ENCODE measurements around the gene GON4L. TPM values are rescaled to one million over a fixed set of nuclear protein-coding genes. Genes with fewer than 3 reads are reported as not detected.

GON4L gene
- polyA plus RNA-seq, 1 donor from 2014 or later = 37.7 TPM

- Mint-ChIP-seq H3K4me1 (peaks cover 0 to 7% (median 0%) of the 10 kb centered on the region in 3 donors), H3K36me3 (no peaks in the 10 kb centered on the region), H3K9me3 (no peaks in the 10 kb centered on the region), H3K4me3 (no peak overlapping the region), H3K27ac (no peak overlapping the region), H3K27me3 (no peaks in the 10 kb centered on the region)
Observed at GRCh38 chr1:155884982-155885381, 28.0 kb upstream of the GON4L start.

DNA sequence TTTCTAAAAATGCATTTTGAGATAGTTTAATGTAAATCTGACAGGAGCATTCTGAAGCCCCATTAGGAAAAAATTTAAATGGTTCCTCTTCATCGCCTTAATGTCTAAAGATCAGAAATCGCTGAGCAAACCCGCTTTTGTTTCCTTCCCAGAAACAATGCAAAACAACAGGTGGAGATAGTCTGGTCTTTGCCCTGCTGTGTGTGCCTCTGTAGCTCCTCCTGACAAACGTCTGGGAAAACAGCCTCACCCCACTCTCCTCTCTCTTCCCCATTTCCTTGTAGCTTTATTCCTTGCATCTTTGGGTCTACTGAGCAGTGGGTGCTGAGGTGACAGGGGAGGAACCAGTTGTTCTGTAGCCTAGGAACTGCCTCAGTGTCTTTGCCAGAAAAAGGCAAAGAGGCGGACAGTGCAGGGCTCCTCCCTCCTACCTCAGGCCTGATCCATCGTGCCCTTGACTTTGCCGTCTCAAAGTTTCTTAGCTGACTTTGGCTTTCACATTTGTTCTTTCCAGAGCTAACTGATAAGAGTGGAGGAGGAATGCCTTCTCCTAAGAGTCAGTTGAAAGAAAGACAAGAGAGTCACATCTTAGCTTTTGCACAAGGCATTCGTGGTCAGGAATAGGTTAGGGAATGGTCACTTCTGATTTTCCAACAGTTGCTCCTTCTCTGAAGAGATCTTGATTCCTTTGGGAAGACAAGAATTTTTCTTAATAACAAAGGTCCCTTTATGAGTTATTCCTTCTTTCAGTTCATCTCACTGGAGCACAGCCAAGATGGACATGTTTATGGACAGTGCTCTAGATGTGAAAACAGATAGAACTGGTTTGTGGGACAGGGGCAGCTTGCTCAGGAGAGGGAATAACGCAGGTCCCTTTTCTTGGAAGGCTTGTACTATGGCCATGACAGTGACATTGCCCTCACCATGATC, 27.3 kb upstream of the GON4L start:
- Mint-ChIP-seq H3K27me3 (no peaks in the 10 kb centered on the region), H3K4me1 (peaks cover 0 to 7% (median 0%) of the 10 kb centered on the region in 3 donors), H3K27ac (no peak overlapping the region), H3K9me3 (no peaks in the 10 kb centered on the region), H3K4me3 (no peak overlapping the region), H3K36me3 (no peaks in the 10 kb centered on the region)

- no peaks in the 10 kb centered on the region for H3K36me3 Mint-ChIP-seq
- no peaks in the 10 kb centered on the region for H3K27me3 Mint-ChIP-seq
- H3K27ac Mint-ChIP-seq = no peak overlapping the region
- no peak overlapping the region for H3K4me3 Mint-ChIP-seq
- H3K9me3 Mint-ChIP-seq = no peaks in the 10 kb centered on the region
- peaks cover 0 to 7% (median 0%) of the 10 kb centered on the region in 3 donors for H3K4me1 Mint-ChIP-seq
Observed at GRCh38 chr1:155882766-155883165, 25.8 kb upstream of the GON4L start.

- no peaks in the 10 kb centered on the region for H3K27me3 Mint-ChIP-seq
- H3K4me1 Mint-ChIP-seq = peaks cover 0 to 7% (median 0%) of the 10 kb centered on the region in 3 donors
- no peak overlapping the region for H3K4me3 Mint-ChIP-seq
- H3K9me3 Mint-ChIP-seq = no peaks in the 10 kb centered on the region
- H3K27ac Mint-ChIP-seq = no peak overlapping the region
- no peaks in the 10 kb centered on the region for H3K36me3 Mint-ChIP-seq
Observed at GRCh38 chr1:155882235-155882634, 25.2 kb upstream of the GON4L start.

GRCh38 chr1:155880950-155881349, 23.9 kb upstream of the GON4L start:
- H3K9me3 Mint-ChIP-seq = no peaks in the 10 kb centered on the region
- H3K27me3 Mint-ChIP-seq = no peaks in the 10 kb centered on the region
- H3K4me3 Mint-ChIP-seq = no peak overlapping the region
- H3K36me3 Mint-ChIP-seq = peaks cover 1% of the 10 kb centered on the region
- H3K4me1 Mint-ChIP-seq = peaks cover 0 to 7% (median 0%) of the 10 kb centered on the region in 3 donors
- no peak overlapping the region for H3K27ac Mint-ChIP-seq

GRCh38 chr1:155880251-155880650, 23.2 kb upstream of the GON4L start:
- no peaks in the 10 kb centered on the region for H3K27me3 Mint-ChIP-seq
- H3K4me1 Mint-ChIP-seq = peaks cover 0 to 7% (median 0%) of the 10 kb centered on the region in 3 donors
- H3K9me3 Mint-ChIP-seq = no peaks in the 10 kb centered on the region
- no peak overlapping the region for H3K27ac Mint-ChIP-seq
- peaks cover 1% of the 10 kb centered on the region for H3K36me3 Mint-ChIP-seq
- no peak overlapping the region for H3K4me3 Mint-ChIP-seq

DNA sequence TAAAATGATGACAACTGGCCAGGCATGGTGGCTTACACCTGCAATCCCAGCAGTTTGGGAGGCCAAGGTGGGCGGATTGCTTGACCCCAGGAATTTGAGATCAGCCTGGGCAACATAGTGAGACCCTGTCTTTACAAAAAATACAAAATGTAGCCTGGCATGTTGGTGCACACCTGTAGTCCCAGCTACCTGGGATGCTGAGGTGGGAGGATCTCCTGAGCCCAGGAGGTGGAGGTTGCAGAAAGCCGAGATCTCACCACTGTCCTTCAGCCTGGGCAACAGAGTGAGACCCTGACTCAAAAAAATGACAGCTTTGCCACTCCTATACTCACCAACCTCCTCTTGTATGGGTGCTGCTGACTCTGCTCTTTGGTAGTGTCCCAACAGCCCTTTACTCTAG, 20.9 kb upstream of the GON4L start:
- Mint-ChIP-seq H3K27me3 (no peaks in the 10 kb centered on the region), H3K27ac (no peak overlapping the region), H3K4me1 (peaks cover 0 to 7% (median 0%) of the 10 kb centered on the region in 3 donors), H3K9me3 (no peaks in the 10 kb centered on the region), H3K4me3 (no peak overlapping the region), H3K36me3 (peaks cover 1% of the 10 kb centered on the region)

DNA sequence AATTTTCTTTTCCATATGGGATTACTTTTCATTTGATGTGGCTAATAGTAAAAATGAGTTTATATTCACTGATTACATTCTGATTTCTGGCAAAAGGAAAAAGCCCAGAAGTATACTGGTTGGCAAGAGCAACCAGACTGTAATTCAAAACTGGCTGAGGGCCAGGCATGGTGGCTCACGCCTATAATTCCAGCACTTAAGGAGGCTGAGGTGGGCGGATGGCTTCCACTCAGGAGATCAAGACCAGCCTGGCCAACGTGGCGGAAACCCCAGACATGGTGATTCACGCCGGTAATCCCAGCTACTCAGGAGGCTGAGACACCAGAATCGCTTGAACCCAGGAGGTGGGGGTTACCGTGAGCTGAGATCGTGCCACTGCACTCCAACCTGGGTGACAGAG, 16.8 kb upstream of the GON4L start:
- Mint-ChIP-seq H3K36me3 (peaks cover 1% of the 10 kb centered on the region), H3K27ac (no peak overlapping the region), H3K4me1 (no peaks in the 10 kb centered on the region), H3K27me3 (no peaks in the 10 kb centered on the region), H3K4me3 (no peak overlapping the region), H3K9me3 (no peaks in the 10 kb centered on the region)

GRCh38 chr1:155872527-155872926, 15.5 kb upstream of the GON4L start:
- Mint-ChIP-seq H3K27me3 (no peaks in the 10 kb centered on the region), H3K36me3 (peaks cover 1% of the 10 kb centered on the region), H3K4me3 (peak overlapping the region in 1 of 4 donors; percentile 72), H3K4me1 (no peaks in the 10 kb centered on the region), H3K27ac (no peak overlapping the region), H3K9me3 (no peaks in the 10 kb centered on the region)

DNA sequence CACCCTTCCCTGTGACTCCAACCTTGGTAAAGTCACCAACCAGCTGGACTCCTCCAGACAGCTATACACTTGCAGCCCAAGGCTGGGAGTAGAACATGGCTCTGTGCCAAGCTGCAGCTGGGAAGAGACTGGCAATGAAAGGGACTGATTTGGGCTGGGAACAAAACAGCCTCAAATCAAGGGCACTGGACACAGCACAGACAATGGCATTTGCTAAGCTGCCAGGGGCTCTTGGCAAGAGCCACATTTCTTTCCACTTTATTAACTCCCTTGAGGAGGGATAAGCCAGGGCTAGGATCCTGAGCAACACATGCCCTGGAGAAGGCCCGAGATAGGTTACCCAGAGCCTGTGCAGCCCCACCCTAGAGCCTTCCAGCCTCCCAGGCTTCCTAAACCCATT, 14.4 kb upstream of the GON4L start:
- no peak overlapping the region for H3K27ac Mint-ChIP-seq
- no peaks in the 10 kb centered on the region for H3K9me3 Mint-ChIP-seq
- H3K27me3 Mint-ChIP-seq = no peaks in the 10 kb centered on the region
- H3K4me3 Mint-ChIP-seq = no peak overlapping the region
- H3K4me1 Mint-ChIP-seq = no peaks in the 10 kb centered on the region
- no peaks in the 10 kb centered on the region for H3K36me3 Mint-ChIP-seq

DNA sequence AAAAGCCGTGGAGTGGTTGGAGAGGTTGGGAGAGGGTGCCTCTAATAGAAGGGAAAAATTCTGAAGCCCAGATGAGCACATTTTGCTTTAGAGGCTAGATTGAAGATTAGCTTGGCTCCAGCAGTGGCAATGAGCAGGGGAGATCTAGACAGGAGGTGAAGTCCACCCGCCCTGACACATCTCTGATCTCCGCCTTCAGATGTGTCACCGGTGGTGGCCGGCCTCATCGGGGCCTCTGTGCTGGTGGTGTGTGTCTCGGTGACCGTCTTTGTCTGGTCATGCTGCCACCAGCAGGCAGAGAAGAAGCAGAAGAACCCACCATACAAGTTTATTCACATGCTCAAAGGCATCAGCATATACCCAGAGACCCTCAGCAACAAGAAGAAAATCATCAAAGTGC, 10.8 kb upstream of the GON4L start:
- H3K9me3 Mint-ChIP-seq = no peaks in the 10 kb centered on the region
- H3K4me3 Mint-ChIP-seq = no peak overlapping the region
- H3K4me1 Mint-ChIP-seq = no peaks in the 10 kb centered on the region
- no peaks in the 10 kb centered on the region for H3K27me3 Mint-ChIP-seq
- no peak overlapping the region for H3K27ac Mint-ChIP-seq
- H3K36me3 Mint-ChIP-seq = no peaks in the 10 kb centered on the region

- H3K4me1 Mint-ChIP-seq = peaks cover under 1 to 2% (median 1%) of the 10 kb centered on the region in 3 donors
- H3K9me3 Mint-ChIP-seq = no peaks in the 10 kb centered on the region
- no peak overlapping the region for H3K27ac Mint-ChIP-seq
- H3K4me3 Mint-ChIP-seq = no peak overlapping the region
- H3K36me3 Mint-ChIP-seq = no peaks in the 10 kb centered on the region
- H3K27me3 Mint-ChIP-seq = peaks cover 4% of the 10 kb centered on the region
Observed at GRCh38 chr1:155864393-155864792, 7.4 kb upstream of the GON4L start.

GRCh38 chr1:155861896-155862295, 4.9 kb upstream of the GON4L start:
- Mint-ChIP-seq H3K27me3 (peaks cover 4% of the 10 kb centered on the region), H3K27ac (no peak overlapping the region), H3K4me1 (peaks cover 14 to 18% (median 15%) of the 10 kb centered on the region in 3 donors), H3K4me3 (no peak overlapping the region), H3K36me3 (peaks cover 2% of the 10 kb centered on the region), H3K9me3 (no peaks in the 10 kb centered on the region)

GRCh38 chr1:155860970-155861510, 4.0 kb upstream of the GON4L start:
- Mint-ChIP-seq H3K4me3 (peak overlapping the region in 1 of 4 donors; percentile 65), H3K27me3 (peaks cover 4% of the 10 kb centered on the region), H3K4me1 (peaks cover 18 to 21% (median 19%) of the 10 kb centered on the region in 3 donors), H3K9me3 (no peaks in the 10 kb centered on the region), H3K36me3 (peaks cover 2% of the 10 kb centered on the region), H3K27ac (peak overlapping the region in 2 of 3 donors; percentile 6 to 43)

DNA sequence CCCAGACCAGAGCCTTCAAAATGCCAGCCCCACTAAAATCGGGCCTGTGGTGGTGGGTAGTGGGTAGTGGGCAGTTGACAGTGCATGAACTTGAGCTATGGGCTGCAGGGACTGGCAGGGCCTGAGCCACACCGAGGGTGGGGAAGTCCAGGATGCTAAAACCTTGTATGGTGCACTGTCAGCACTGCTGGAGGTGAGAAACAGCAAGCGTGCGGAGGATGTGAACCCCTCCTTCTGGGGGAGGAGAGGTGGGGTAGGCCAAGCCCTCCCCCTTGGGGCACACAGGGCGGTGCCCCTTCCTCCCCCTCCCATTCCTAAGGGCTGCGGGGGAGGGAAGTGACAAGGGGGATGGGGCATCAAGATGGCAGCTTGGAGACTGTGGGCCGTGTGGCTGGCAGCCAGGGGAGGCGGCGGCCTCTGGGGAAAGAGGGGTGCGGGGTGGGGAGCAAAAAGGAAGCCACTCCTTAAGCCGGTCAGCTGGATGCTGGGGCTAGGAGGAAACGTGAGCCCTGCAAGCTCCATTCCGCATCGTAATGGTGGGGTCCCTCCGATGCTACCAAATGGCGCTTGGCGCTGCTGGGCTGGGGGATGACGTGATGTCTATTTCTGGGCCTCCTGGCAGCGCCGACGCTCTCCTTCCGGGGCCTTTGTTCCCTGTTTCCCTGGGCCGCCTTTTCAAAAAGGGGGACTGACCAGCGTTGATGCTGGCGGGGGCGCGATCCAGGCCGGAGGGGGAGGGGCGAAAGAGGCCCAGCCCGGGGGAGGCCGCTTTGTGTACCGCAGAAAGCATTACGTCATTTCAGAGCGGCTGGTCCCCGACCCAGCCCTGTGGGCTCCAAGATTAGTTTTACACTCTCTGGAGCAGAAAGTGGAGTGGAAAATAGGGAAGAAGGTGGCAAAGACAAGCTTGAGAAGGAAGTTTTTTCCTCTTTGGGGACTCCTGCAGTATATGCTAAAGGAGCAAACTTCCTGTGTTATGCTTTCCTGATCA, 3.2 kb upstream of the GON4L start:
- peaks cover 2% of the 10 kb centered on the region for H3K36me3 Mint-ChIP-seq
- H3K27me3 Mint-ChIP-seq = peaks cover 4% of the 10 kb centered on the region
- H3K4me1 Mint-ChIP-seq = peaks cover 19 to 23% (median 20%) of the 10 kb centered on the region in 3 donors
- peak overlapping the region; percentile 69 to 80 (median 74) for H3K27ac Mint-ChIP-seq
- peak overlapping the region; percentile 86 to 96 (median 88) for H3K4me3 Mint-ChIP-seq
- no peaks in the 10 kb centered on the region for H3K9me3 Mint-ChIP-seq
